RWPE1 (cell line): ENCODE measurements around the gene TMEM108.

Experiments
- CTCF ChIA-PET: fragments of 350-600 bp; sonication (Branson Sonifier 250); formaldehyde crosslinking; extraction: SDS; loops from one replicate; lab custom pipeline; 2021; lab: Yijun Ruan, JAX
- POLR2A ChIA-PET: fragments of 400-600 bp; formaldehyde crosslinking; extraction: SDS; loops from one replicate; lab custom pipeline; 2020; ENCODE audit warnings: antibody characterized with exemption; ENCODE audit not compliant: low non-redundant PET; lab: Yijun Ruan, JAX
- DNase-seq: peaks from one replicate; pipeline ENCODE4 v3.0.0; 2012; ENCODE audit warnings: low spot score
- H3K27ac ChIP-seq: fragments of 450-650 bp; 2 replicates; pipeline ENCODE4 v1.5.1; 2017
- CTCF ChIP-seq: fragments of 450-650 bp; conservative IDR thresholded peaks from 2 replicates; pipeline ENCODE4 v1.5.1; 2017; ENCODE audit warnings: low read depth, mild to moderate bottlenecking

Gene TMEM108

GRCh38 chr3:133246773-133247172, 208.6 kb downstream of the TMEM108 start:
- CTCF ChIA-PET = interaction anchor here (0.5 to 0.6 kb wide), 2 partner anchors 140 to 367 kb away, joined by 3 read pairs; no protein-coding TSS in a partner anchor

GRCh38 chr3:133248389-133248788, 210.2 kb downstream of the TMEM108 start:
- TF ChIP-seq CTCF = no peak
- no peak for DNase-seq
- no peak overlapping the region for H3K27ac ChIP-seq
- CTCF ChIA-PET = no interaction called here
- POLR2A ChIA-PET = no interaction called here

More at GRCh38 chr3:133246773-133247172, 208.6 kb downstream of the TMEM108 start:
- POLR2A ChIA-PET = no interaction called here
- DNase-seq = no peak
- H3K27ac ChIP-seq = no peak overlapping the region
- TF ChIP-seq CTCF = no peak

- H3K27ac ChIP-seq = no peak overlapping the region
- POLR2A ChIA-PET = no interaction called here
- TF ChIP-seq CTCF = no peak
- DNase-seq = no peak
- CTCF ChIA-PET = interaction anchor here (0.6 kb wide), 1 partner anchor 837 kb away, joined by 3 read pairs; no protein-coding TSS in a partner anchor
Observed at GRCh38 chr3:133249490-133249889, 211.3 kb downstream of the TMEM108 start.

GRCh38 chr3:133254151-133254550, 216.0 kb downstream of the TMEM108 start:
- POLR2A ChIA-PET = no interaction called here
- CTCF ChIA-PET = interaction anchor here (0.6 kb wide), 1 partner anchor 381 kb away, joined by 3 read pairs; no protein-coding TSS in a partner anchor
- no peak for TF ChIP-seq CTCF
- H3K27ac ChIP-seq = no peak overlapping the region
- DNase-seq = no peak

- no peak overlapping the region for H3K27ac ChIP-seq
- no peak for DNase-seq
- ChIA-PET CTCF (interaction anchor here (0.6 kb wide), 1 partner anchor 382 kb away, joined by 3 read pairs; no protein-coding TSS in a partner anchor), POLR2A (no interaction called here)
- TF ChIP-seq CTCF = no peak
Observed at GRCh38 chr3:133254716-133255115, 216.5 kb downstream of the TMEM108 start.

GRCh38 chr3:133256787-133257483, 218.7 kb downstream of the TMEM108 start:
- CTCF ChIA-PET = no interaction called here
- DNase-seq = peak; percentile 20
- no peak overlapping the region for H3K27ac ChIP-seq
- no peak for TF ChIP-seq CTCF
- POLR2A ChIA-PET = no interaction called here
